ENCODE data around the gene PADI6.

The PADI6 gene

GRCh38 chr1:17356387-17357026 is 15.5 kb upstream of the PADI6 start:
- no peak for DNase-seq (ENCODE audit: low read depth)

DNA sequence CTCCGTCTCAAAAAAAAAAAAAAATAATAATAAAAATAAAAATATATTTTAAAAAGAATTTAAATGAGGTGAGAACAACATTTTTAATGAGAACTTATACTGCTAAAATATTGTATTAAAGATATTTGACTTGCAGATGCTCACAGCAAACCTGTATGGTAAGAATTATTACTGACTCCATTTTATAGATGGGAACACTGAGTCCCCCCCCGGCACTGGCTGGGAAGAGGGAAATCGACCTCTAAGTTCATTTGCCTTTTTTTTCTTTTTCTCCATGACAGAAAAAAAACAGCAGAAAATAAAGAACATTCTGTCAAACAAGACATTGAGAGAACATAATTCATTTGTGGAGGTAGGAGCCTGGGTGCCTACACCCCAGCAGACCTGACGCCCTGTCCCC is 13.4 kb upstream of the PADI6 start:
- DNase-seq (ENCODE audit: low read depth) = no peak

DNA sequence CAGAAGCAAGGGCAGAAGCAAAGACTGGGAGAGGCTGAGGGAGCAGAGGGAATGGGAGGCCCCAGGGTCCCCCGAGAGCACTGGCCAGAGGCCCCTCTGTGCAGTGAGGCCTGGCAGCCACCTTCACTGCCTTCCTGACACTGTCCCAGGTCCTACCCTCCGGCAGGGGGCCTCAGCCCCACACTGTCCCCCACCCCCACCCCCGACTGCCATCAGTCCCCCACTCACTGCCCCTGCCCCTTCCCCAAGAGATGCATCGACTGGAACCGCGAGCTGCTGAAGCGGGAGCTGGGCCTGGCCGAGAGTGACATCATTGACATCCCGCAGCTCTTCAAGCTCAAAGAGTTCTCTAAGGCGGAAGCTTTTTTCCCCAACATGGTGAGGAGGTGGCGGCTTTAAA is 13.0 kb upstream of the PADI6 start:
- DNase-seq (ENCODE audit: low read depth) = no peak

GRCh38 chr1:17359808-17360207 is 12.2 kb upstream of the PADI6 start:
- DNase-seq (ENCODE audit: low read depth) = no peak

DNA sequence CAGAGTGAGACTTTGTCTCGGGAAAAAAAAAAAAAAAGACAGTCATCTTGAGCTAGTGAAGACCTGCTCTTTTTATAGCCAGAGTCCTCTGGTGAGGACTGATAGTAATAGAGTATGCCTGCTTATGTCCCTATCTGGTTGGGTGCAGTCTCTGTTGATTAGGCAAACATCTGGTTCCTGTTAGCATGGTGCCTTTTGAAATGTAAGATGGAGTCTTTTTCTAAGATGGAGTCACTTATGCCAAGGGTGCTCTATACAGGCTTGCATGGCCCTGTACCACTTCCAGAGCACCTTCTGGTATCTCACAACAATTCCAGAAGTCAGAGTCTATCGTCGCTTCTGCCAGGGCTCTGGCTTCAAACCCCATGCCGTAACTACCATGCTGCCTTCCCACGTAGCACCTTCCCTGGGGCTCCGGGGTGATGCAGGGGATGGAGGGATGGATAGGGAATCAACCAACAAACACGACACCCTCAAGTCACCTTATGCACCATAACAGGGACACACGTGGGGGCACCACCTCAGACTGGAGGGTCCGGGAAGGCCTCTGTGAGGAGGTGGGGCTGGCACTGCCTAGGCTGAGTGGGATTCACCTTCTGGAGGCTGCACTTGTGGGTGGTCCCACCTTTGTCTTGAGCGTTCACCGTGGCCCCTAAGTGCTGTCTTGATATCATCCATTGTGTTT is 11.6 kb upstream of the PADI6 start:
- DNase-seq (ENCODE audit: low read depth) = no peak

GRCh38 chr1:17361687-17362086 is 10.3 kb upstream of the PADI6 start:
- no peak for DNase-seq (ENCODE audit: low read depth)

GRCh38 chr1:17363351-17363750 is 8.6 kb upstream of the PADI6 start:
- no peak for DNase-seq (ENCODE audit: low read depth)

- DNase-seq (ENCODE audit: low read depth) = no peak
Observed at GRCh38 chr1:17363771-17364170, 8.2 kb upstream of the PADI6 start.

DNA sequence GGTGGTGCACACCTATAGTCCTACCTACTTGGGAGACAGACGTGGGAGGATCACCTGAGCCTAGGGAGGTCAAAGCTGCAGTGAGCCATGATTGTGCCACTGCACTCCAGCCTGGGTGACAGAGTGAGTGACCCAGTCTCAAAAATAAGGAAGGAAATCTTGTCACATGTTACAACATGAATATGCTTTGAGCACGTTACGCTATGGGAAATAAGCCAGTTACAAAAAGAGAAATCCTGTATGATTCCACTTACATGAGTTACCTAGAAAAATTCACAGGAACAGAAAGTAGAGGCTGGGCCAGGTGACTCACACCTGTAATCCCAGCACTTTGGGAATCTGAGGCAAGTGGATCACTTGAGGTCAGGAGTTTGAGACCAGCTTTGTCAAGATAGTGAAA is 6.7 kb upstream of the PADI6 start:
- no peak for DNase-seq (ENCODE audit: low read depth)

- DNase-seq (ENCODE audit: low read depth) = peak; percentile 53
Observed at GRCh38 chr1:17369466-17369865, 2.5 kb upstream of the PADI6 start.

GRCh38 chr1:17370618-17371017 is 1.4 kb upstream of the PADI6 start:
- no peak for DNase-seq (ENCODE audit: low read depth)

DNA sequence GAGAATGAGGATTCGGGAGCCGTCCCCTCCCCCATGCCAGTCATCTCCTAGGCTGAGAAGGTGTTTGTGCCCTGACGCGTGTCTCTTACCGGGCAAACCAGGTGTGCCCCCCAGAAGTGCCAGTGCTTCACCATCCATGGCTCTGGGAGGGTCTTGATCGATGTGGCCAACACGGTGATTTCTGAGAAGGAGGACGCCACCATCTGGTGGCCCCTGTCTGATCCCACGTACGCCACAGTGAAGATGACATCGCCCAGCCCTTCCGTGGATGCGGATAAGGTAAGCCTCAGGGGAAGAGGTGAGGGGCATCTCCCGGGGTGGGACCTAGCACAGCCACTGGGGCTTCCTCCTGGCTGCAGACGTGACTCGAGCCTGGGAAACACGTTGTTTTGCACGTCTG is 959 bp downstream of the PADI6 start:
- DNase-seq (ENCODE audit: low read depth) = no peak

DNA sequence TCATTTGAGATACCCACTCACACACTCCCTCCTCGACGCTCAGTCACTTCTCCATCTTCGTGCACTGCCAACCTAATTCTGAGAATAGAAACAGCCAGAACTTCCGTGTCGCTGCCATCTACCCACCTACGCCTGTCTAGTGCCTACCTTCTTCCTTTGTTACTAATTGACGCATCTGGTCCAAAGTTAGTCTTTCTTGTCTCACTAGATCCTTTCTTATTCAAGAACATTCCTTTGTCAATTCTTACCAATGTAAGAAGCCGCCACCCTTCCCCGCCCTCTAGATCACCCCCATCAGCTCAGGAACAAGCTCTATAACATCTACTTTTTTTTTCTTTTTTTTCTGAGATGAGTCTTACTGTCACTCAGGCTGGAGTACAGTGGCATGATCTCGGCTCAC is 3.7 kb downstream of the PADI6 start:
- DNase-seq (ENCODE audit: low read depth) = no peak

- DNase-seq (ENCODE audit: low read depth) = no peak
Observed at GRCh38 chr1:17377325-17377953, 5.4 kb downstream of the PADI6 start.

DNA sequence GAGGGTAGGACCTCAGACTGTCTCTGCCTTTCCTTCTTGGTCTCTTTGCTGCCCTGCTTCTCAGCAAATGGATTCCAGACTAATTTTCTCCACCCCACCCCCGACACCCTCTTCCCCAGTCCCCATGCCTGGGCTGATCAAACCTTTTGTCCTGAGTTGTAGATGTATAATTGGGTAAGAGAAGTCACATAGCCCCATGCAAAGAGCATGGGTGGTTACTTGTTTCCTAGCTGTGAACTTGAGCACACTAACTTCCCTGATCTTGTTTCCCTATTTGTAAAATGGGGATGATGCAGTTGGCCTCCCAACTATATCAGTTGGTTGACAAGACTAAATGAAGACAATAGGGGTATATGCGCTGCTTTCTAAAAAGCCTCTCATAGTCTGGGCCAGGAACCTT is 9.2 kb downstream of the PADI6 start:
- no peak for DNase-seq (ENCODE audit: low read depth)

GRCh38 chr1:17392199-17392740 is 20.3 kb downstream of the PADI6 start:
- DNase-seq (ENCODE audit: low read depth) = no peak

DNA sequence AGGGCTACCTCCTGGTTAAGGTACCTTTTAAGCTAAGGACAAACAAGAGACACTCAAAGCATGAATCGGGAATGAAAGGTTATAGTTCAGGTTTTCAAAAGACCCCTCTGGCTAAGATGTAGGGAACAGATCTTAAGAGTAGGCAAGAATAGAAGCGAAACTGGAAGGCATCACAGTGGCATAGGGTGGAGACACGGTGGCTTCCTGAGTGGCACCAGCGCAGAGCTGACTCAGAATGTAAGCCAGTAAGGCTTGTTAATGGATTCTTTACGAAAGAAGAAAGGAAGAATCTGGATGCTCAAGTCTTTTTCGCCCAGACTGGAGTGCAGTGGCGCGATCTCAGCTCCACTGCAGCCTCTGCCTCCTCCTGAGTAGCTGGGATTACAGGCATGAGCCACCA is 21.2 kb downstream of the PADI6 start:
- no peak for DNase-seq (ENCODE audit: low read depth)

- DNase-seq (ENCODE audit: low read depth) = no peak
Observed at GRCh38 chr1:17397910-17398695, 26.1 kb downstream of the PADI6 start.

GRCh38 chr1:17400725-17401341 is 28.8 kb downstream of the PADI6 start:
- no peak for DNase-seq (ENCODE audit: low read depth)

- DNase-seq (ENCODE audit: low read depth) = no peak
Observed at GRCh38 chr1:17401841-17402240, 29.8 kb downstream of the PADI6 start.

GRCh38 chr1:17403081-17403480 is 31.1 kb downstream of the PADI6 start:
- no peak for DNase-seq (ENCODE audit: low read depth)

GRCh38 chr1:17404034-17404684 is 32.2 kb downstream of the PADI6 start:
- no peak for DNase-seq (ENCODE audit: low read depth)

Data from iris pigment epithelial cell (primary cell).